Stimulated activated naive CD8-positive, alpha-beta T cell treated with anti-CD3 and anti-CD28 coated beads, Interleukin-15, Interleukin-2, amounts not matched to agents 100 ng/mL and 50 ng/mL, for 24 hours (primary cell): Measurements from ENCODE around the gene SLC25A36.

ENCODE experiments used
- H3K27ac Mint-ChIP-seq: one replicate; pipeline ENCODE4 v1.8.0; 2021; ENCODE audit warnings: mild to moderate bottlenecking, mixed read lengths
- H3K27me3 Mint-ChIP-seq: one replicate; pipeline ENCODE4 v1.8.0; 2021; ENCODE audit warnings: mixed read lengths
- H3K36me3 Mint-ChIP-seq: one replicate; pipeline ENCODE4 v1.8.0; 2021; ENCODE audit warnings: low read depth, mixed read lengths
- H3K4me1 Mint-ChIP-seq: one replicate; pipeline ENCODE4 v1.8.0; 2021; ENCODE audit warnings: low read depth, mixed read lengths
- H3K4me3 Mint-ChIP-seq: one replicate; pipeline ENCODE4 v1.8.0; 2021; ENCODE audit warnings: mild to moderate bottlenecking, mixed read lengths
- H3K9me3 Mint-ChIP-seq: one replicate; pipeline ENCODE4 v1.8.0; 2021; ENCODE audit warnings: mixed read lengths

SLC25A36 gene

GRCh38 chr3:140941434-140942220 is at the start of gene SLC25A36:
SLC25A36 (plus strand) TSS chr3:140941836; CDS start chr3:140942055, 219 bp downstream.
- Mint-ChIP-seq H3K4me1 (peaks cover 50% of the 10 kb centered on the region), H3K36me3 (peaks cover 10% of the 10 kb centered on the region), H3K9me3 (no peaks in the 10 kb centered on the region), H3K27ac (peak within 1 kb of the TSS; percentile 88), H3K27me3 (no peaks in the 10 kb centered on the region), H3K4me3 (peak within 1 kb of the TSS; percentile 94)

GRCh38 chr3:140896997-140897396 is 44.6 kb upstream of the SLC25A36 start:
- peaks cover 36% of the 10 kb centered on the region for H3K27me3 Mint-ChIP-seq
- H3K36me3 Mint-ChIP-seq = no peaks in the 10 kb centered on the region
- no peak overlapping the region for H3K27ac Mint-ChIP-seq
- H3K4me3 Mint-ChIP-seq = no peak overlapping the region
- H3K9me3 Mint-ChIP-seq = no peaks in the 10 kb centered on the region
- no peaks in the 10 kb centered on the region for H3K4me1 Mint-ChIP-seq

- H3K4me3 Mint-ChIP-seq = no peak overlapping the region
- peaks cover 25% of the 10 kb centered on the region for H3K27me3 Mint-ChIP-seq
- H3K4me1 Mint-ChIP-seq = no peaks in the 10 kb centered on the region
- H3K27ac Mint-ChIP-seq = no peak overlapping the region
- no peaks in the 10 kb centered on the region for H3K9me3 Mint-ChIP-seq
- no peaks in the 10 kb centered on the region for H3K36me3 Mint-ChIP-seq
Observed at GRCh38 chr3:140898340-140899180, 43.1 kb upstream of the SLC25A36 start.

- Mint-ChIP-seq H3K27ac (no peak overlapping the region), H3K9me3 (no peaks in the 10 kb centered on the region), H3K36me3 (no peaks in the 10 kb centered on the region), H3K4me3 (no peak overlapping the region), H3K4me1 (no peaks in the 10 kb centered on the region), H3K27me3 (peaks cover 17% of the 10 kb centered on the region)
Observed at GRCh38 chr3:140899363-140899762, 42.3 kb upstream of the SLC25A36 start.

- Mint-ChIP-seq H3K27me3 (peaks cover 10% of the 10 kb centered on the region), H3K4me3 (no peak overlapping the region), H3K9me3 (no peaks in the 10 kb centered on the region), H3K4me1 (no peaks in the 10 kb centered on the region), H3K36me3 (no peaks in the 10 kb centered on the region), H3K27ac (no peak overlapping the region)
Observed at GRCh38 chr3:140902791-140903190, 38.8 kb upstream of the SLC25A36 start.

- no peaks in the 10 kb centered on the region for H3K9me3 Mint-ChIP-seq
- H3K4me1 Mint-ChIP-seq = no peaks in the 10 kb centered on the region
- H3K36me3 Mint-ChIP-seq = no peaks in the 10 kb centered on the region
- H3K27me3 Mint-ChIP-seq = peaks cover 8% of the 10 kb centered on the region
- no peak overlapping the region for H3K4me3 Mint-ChIP-seq
- H3K27ac Mint-ChIP-seq = no peak overlapping the region
Observed at GRCh38 chr3:140903196-140903595, 38.4 kb upstream of the SLC25A36 start.

- no peaks in the 10 kb centered on the region for H3K36me3 Mint-ChIP-seq
- H3K27me3 Mint-ChIP-seq = peaks cover 6% of the 10 kb centered on the region
- H3K4me1 Mint-ChIP-seq = no peaks in the 10 kb centered on the region
- no peaks in the 10 kb centered on the region for H3K9me3 Mint-ChIP-seq
- H3K27ac Mint-ChIP-seq = no peak overlapping the region
- no peak overlapping the region for H3K4me3 Mint-ChIP-seq
Observed at GRCh38 chr3:140904521-140904920, 37.1 kb upstream of the SLC25A36 start.

GRCh38 chr3:140905559-140905958 is 36.1 kb upstream of the SLC25A36 start:
- Mint-ChIP-seq H3K27me3 (peaks cover 6% of the 10 kb centered on the region), H3K4me1 (no peaks in the 10 kb centered on the region), H3K36me3 (no peaks in the 10 kb centered on the region), H3K9me3 (no peaks in the 10 kb centered on the region), H3K27ac (no peak overlapping the region), H3K4me3 (no peak overlapping the region)

GRCh38 chr3:140906785-140907184 is 34.9 kb upstream of the SLC25A36 start:
- peaks cover 9% of the 10 kb centered on the region for H3K27me3 Mint-ChIP-seq
- no peak overlapping the region for H3K27ac Mint-ChIP-seq
- no peaks in the 10 kb centered on the region for H3K36me3 Mint-ChIP-seq
- no peaks in the 10 kb centered on the region for H3K4me1 Mint-ChIP-seq
- H3K4me3 Mint-ChIP-seq = no peak overlapping the region
- H3K9me3 Mint-ChIP-seq = no peaks in the 10 kb centered on the region

GRCh38 chr3:140910860-140911259 is 30.8 kb upstream of the SLC25A36 start:
- Mint-ChIP-seq H3K36me3 (no peaks in the 10 kb centered on the region), H3K27ac (no peak overlapping the region), H3K27me3 (peaks cover 10% of the 10 kb centered on the region), H3K4me3 (peak overlapping the region; percentile 36), H3K9me3 (no peaks in the 10 kb centered on the region), H3K4me1 (no peaks in the 10 kb centered on the region)

GRCh38 chr3:140911822-140912221 is 29.8 kb upstream of the SLC25A36 start:
- Mint-ChIP-seq H3K27ac (no peak overlapping the region), H3K4me3 (no peak overlapping the region), H3K4me1 (no peaks in the 10 kb centered on the region), H3K36me3 (no peaks in the 10 kb centered on the region), H3K27me3 (peaks cover 5% of the 10 kb centered on the region), H3K9me3 (no peaks in the 10 kb centered on the region)

GRCh38 chr3:140913728-140914127 is 27.9 kb upstream of the SLC25A36 start:
- Mint-ChIP-seq H3K4me1 (no peaks in the 10 kb centered on the region), H3K27me3 (peaks cover 10% of the 10 kb centered on the region), H3K4me3 (no peak overlapping the region), H3K9me3 (no peaks in the 10 kb centered on the region), H3K36me3 (no peaks in the 10 kb centered on the region), H3K27ac (no peak overlapping the region)

- H3K4me1 Mint-ChIP-seq = no peaks in the 10 kb centered on the region
- H3K36me3 Mint-ChIP-seq = no peaks in the 10 kb centered on the region
- peaks cover 14% of the 10 kb centered on the region for H3K27me3 Mint-ChIP-seq
- H3K27ac Mint-ChIP-seq = no peak overlapping the region
- H3K9me3 Mint-ChIP-seq = no peaks in the 10 kb centered on the region
- no peak overlapping the region for H3K4me3 Mint-ChIP-seq
Observed at GRCh38 chr3:140914384-140914945, 27.2 kb upstream of the SLC25A36 start.

- Mint-ChIP-seq H3K4me1 (no peaks in the 10 kb centered on the region), H3K36me3 (no peaks in the 10 kb centered on the region), H3K27ac (no peak overlapping the region), H3K9me3 (no peaks in the 10 kb centered on the region), H3K27me3 (peaks cover 19% of the 10 kb centered on the region), H3K4me3 (no peak overlapping the region)
Observed at GRCh38 chr3:140916603-140917002, 25.0 kb upstream of the SLC25A36 start.

GRCh38 chr3:140917772-140918171 is 23.9 kb upstream of the SLC25A36 start:
- Mint-ChIP-seq H3K4me1 (no peaks in the 10 kb centered on the region), H3K9me3 (no peaks in the 10 kb centered on the region), H3K27me3 (peaks cover 17% of the 10 kb centered on the region), H3K27ac (no peak overlapping the region), H3K36me3 (no peaks in the 10 kb centered on the region), H3K4me3 (no peak overlapping the region)
